Measurements from ENCODE around the gene FHIT.

FHIT gene

DNA sequence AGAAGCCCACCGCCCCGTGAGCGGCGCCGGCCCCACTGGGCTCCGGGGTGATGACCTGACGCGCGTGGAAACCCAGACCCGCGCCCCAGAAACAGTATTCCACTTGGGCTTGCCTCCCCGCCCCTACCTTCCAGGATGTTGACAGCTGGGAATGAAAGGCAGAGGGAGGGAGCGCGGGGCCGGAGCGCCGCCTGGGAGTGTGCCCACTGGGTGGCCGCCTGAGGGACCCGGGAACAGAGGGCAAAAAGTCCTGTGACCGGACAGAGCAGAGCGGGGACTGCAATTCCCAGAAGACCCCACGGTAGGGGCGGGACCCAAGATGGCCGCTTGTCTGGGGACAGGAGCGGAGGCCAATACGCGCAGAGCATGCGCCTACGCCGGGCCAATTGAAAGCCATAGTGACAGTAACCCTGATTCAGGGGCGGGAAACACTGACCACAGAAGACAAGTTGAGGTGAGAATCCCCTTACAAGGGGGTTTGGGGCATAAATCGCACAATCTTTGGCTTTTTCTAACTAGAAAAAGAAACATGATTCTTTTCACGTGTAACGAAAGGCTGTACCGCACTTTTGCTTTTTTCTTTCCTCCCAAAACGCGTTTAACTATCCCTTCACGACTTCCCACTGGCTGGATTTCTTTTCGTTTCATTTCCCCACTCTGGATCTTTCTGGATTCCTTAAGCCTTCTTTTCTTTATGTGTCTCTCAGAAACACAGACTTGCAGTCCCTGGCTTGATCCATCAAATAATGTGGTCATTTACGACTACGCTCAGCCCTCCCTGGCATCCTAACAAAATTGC, at the start of gene FHIT:
TSS of gene FHIT (minus strand) at position 279 of the 799 bp plus-strand sequence.
- DNase-seq (ENCODE audit: low read depth in 2 of 2): peak; percentile 93 to 96
- peak within 1 kb of the TSS; percentile 52 to 78 for H3K4me3 ChIP-seq (replicated peaks in 1 of 2; ENCODE audit: low read depth in 2 of 2, low read length in 2 of 2)
- TF ChIP-seq, protein P1, sequence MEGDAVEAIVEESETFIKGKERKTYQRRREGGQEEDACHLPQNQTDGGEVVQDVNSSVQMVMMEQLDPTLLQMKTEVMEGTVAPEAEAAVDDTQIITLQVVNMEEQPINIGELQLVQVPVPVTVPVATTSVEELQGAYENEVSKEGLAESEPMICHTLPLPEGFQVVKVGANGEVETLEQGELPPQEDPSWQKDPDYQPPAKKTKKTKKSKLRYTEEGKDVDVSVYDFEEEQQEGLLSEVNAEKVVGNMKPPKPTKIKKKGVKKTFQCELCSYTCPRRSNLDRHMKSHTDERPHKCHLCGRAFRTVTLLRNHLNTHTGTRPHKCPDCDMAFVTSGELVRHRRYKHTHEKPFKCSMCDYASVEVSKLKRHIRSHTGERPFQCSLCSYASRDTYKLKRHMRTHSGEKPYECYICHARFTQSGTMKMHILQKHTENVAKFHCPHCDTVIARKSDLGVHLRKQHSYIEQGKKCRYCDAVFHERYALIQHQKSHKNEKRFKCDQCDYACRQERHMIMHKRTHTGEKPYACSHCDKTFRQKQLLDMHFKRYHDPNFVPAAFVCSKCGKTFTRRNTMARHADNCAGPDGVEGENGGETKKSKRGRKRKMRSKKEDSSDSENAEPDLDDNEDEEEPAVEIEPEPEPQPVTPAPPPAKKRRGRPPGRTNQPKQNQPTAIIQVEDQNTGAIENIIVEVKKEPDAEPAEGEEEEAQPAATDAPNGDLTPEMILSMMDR (IDR thresholded peaks at IDR 0.05; ENCODE audit: low read depth, low read length): no peak

DNA sequence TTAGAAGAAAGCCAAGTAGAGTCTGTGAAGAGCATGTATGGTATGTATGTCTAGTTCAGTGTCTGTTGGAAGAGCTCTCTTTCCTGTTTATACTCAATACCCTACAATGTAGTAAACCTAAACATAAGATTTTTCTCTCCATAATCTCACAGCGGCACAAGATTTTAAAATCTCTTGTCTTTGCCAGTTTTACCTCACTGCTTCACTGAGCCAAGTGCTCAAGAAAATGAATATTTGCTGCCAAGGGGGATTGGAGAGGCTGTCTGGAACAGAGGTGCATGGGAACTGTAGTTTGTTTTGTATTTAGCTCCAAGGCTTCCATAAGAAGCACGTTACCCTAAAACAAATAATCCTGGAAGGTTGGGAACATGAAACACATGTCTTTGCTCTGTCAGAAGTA, 49.5 kb upstream of the FHIT start:
- TF ChIP-seq, protein P1 (IDR thresholded peaks at IDR 0.05; ENCODE audit: low read depth, low read length): no peak
- no peak overlapping the region for H3K4me3 ChIP-seq (replicated peaks in 1 of 2; ENCODE audit: low read depth in 2 of 2, low read length in 2 of 2)
- no peak for DNase-seq (ENCODE audit: low read depth in 2 of 2)

DNA sequence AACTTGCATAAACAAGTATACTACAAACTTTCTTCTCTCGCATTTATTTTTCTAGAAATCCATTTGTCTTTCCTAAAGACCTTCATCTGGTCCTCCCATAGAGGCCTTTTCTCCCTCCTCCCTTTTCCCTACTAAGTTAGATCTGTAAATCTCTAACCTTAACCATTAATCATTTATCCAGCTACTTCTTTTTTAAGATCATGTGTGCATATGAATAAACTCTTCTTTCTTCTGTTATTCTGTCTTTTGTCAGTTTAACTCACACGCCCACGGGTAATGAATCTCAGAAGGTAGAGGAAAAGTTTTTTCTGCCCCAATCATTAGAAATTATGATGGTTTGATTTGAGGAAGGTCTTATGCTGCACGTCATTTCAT, 48.7 kb upstream of the FHIT start:
- H3K4me3 ChIP-seq (replicated peaks in 1 of 2; ENCODE audit: low read depth in 2 of 2, low read length in 2 of 2): no peak overlapping the region

DNA sequence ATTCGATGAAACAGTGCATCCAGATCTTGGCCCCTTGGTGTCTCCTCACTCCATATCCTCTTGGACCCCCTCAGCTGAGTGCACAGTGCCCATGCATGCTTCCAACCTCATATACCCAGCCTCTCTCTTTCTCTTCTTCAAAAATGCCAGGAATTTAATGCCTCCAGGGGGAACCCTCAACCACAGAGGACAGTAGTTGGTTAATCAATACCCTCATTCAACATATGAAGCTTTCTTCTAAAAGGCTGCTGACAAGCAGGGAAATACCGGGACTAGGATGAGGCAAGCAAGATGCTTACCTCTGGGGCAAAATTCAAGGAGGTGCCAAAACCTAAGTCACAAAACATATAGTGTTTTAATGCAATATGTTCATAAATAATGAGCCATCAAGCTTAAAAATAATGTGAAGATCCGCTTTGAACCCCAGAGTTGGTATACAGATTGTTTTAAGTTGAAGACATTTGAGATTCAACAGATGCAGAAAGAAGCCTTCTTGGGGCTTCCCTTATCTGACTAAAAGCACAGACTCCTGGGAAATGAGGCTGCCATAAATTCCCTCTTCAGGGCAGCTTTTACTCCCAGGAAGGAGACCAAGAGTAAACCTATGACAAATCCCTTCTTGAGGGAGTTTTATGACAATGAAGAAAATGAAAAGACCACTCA, 48.2 kb upstream of the FHIT start:
- no peak for DNase-seq (ENCODE audit: low read depth in 2 of 2)
- no peak overlapping the region for H3K4me3 ChIP-seq (replicated peaks in 1 of 2; ENCODE audit: low read depth in 2 of 2, low read length in 2 of 2)
- TF ChIP-seq, protein P1 (IDR thresholded peaks at IDR 0.05; ENCODE audit: low read depth, low read length): no peak

More for the DNA sequence above, 48.7 kb upstream of the FHIT start:
- TF ChIP-seq, protein P1 (IDR thresholded peaks at IDR 0.05; ENCODE audit: low read depth, low read length): no peak
- DNase-seq (ENCODE audit: low read depth in 2 of 2): no peak

DNA sequence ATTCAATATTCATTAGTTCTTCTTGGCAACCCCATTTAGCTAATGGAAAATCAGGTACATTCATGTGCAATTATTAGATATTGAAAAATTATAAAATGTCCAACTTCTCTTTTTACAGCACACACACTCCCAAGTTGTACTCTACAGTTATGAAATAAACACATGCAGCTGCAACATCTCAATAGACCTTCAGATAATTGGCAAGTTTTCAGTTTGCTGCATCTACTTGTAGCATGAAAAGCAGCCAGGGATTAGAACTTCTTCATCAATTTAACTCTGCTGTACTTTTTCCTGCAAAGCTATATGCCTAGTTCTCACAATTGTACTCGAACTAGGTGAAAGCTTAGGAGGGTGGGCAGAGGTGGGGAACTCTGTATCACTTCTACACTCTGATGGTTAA, 46.6 kb upstream of the FHIT start:
- H3K4me3 ChIP-seq (replicated peaks in 1 of 2; ENCODE audit: low read depth in 2 of 2, low read length in 2 of 2): no peak overlapping the region
- no peak for DNase-seq (ENCODE audit: low read depth in 2 of 2)
- TF ChIP-seq, protein P1 (IDR thresholded peaks at IDR 0.05; ENCODE audit: low read depth, low read length): no peak

DNA sequence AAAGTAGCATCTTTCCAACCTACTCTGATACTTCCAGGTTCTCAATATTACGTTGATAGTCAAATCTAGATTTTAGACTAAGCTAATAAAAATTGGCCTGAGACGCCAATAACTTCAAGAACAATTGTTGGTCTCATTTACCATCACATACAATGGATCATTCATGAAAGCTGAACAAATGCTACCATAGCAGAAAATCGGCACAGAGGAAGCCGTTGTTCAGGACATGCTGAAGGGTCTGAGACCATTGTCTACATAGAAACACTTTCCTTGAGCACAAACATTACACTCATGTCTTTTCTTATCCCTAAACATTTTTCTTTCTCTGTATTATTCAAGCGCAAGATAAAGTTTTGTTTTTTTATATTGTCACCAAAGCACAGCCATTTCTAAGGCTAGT, 37.2 kb upstream of the FHIT start:
- TF ChIP-seq, protein P1 (IDR thresholded peaks at IDR 0.05; ENCODE audit: low read depth, low read length): no peak
- no peak overlapping the region for H3K4me3 ChIP-seq (replicated peaks in 1 of 2; ENCODE audit: low read depth in 2 of 2, low read length in 2 of 2)
- DNase-seq (ENCODE audit: low read depth in 2 of 2): no peak

All from cardiac fibroblast (primary cell).